MCF 10A (cell line): ENCODE measurements around the gene IER5L. TPM values are rescaled to one million over a fixed set of nuclear protein-coding genes. Genes with fewer than 3 reads are reported as not detected.

Experiments used
- BruUV-seq: library from RNA; stranded (reverse); fragments of 400-500 nt; replicated peaks from 2 replicates; lab custom pipeline; 2021; lab: Mats Ljungman, UMichigan
- CTCF ChIA-PET: fragments of 300-600 bp; sonication (Branson Sonifier 250); formaldehyde crosslinking; extraction: SDS; loops from one replicate; lab custom pipeline; 2021; ENCODE audit warnings: antibody characterized with exemption, inconsistent platforms; lab: Yijun Ruan, JAX
- POLR2A ChIA-PET: fragments of 300-600, 350-650 bp; sonication (Branson Sonifier 250); formaldehyde crosslinking; extraction: SDS; loops from one replicate; lab custom pipeline; 2020; ENCODE audit warnings: antibody characterized with exemption, inconsistent platforms; lab: Yijun Ruan, JAX
- DNase-seq: peaks from one replicate; pipeline ENCODE4 v3.0.0-alpha.2; 2018; ENCODE audit not compliant: unreplicated experiment
- H3K27ac Mint-ChIP-seq: one replicate; pipeline ENCODE4 v1.8.0; 2022; ENCODE audit warnings: mild to moderate bottlenecking, low read depth, mixed read lengths; ENCODE audit not compliant: unreplicated experiment
- H3K27me3 Mint-ChIP-seq: one replicate; pipeline ENCODE4 v1.8.0; 2022; ENCODE audit warnings: mixed read lengths; ENCODE audit not compliant: insufficient read depth, unreplicated experiment
- H3K36me3 Mint-ChIP-seq: one replicate; pipeline ENCODE4 v1.8.0; 2022; ENCODE audit warnings: mild to moderate bottlenecking, moderate library complexity, mixed read lengths; ENCODE audit not compliant: insufficient read depth, unreplicated experiment
- H3K4me1 Mint-ChIP-seq: one replicate; pipeline ENCODE4 v1.8.0; 2022; ENCODE audit warnings: mixed read lengths; ENCODE audit not compliant: insufficient read depth, unreplicated experiment
- H3K4me3 Mint-ChIP-seq: one replicate; pipeline ENCODE4 v1.8.0; 2022; ENCODE audit warnings: mild to moderate bottlenecking, moderate library complexity, mixed read lengths; ENCODE audit not compliant: unreplicated experiment
- H3K9me3 Mint-ChIP-seq: one replicate; pipeline ENCODE4 v1.8.0; 2022; ENCODE audit warnings: mixed read lengths; ENCODE audit not compliant: unreplicated experiment
- intact Hi-C: fragments of 100-400 bp; cut with micrococcal nuclease; formaldehyde crosslinking; loops from 2 replicates; pipeline ENCODE4 v1.14.1; 2022
- total RNA-seq: library from RNA; stranded (reverse); gene quantifications from 2 replicates; pipeline ENCODE4 v1.2.3, GENCODE V29; 2022
- TF ChIP-seq, protein P1 (sequence below): fragments of 200-600 bp; IDR thresholded peaks from one replicate; pipeline ENCODE4 v1.8.0; 2022; ENCODE audit warnings: antibody characterized with exemption, mild to moderate bottlenecking; ENCODE audit not compliant: unreplicated experiment

IER5L gene
- total RNA-seq, 1 experiment from 2014 or later: 13.4 TPM

GRCh38 chr9:129178568-129179382, 714 bp upstream of the IER5L start:
- peaks cover 6% of the 10 kb centered on the region for H3K36me3 Mint-ChIP-seq
- H3K4me1 Mint-ChIP-seq: no peaks in the 10 kb centered on the region
- H3K27me3 Mint-ChIP-seq: no peaks in the 10 kb centered on the region
- H3K9me3 Mint-ChIP-seq: no peaks in the 10 kb centered on the region
- ChIA-PET POLR2A (interaction anchor here (0.6 to 9.2 kb wide), 33 partner anchors 8 to 507 kb away, joined by 3 to 206 read pairs (median 4); partner anchors contain the start of gene NTMT1), CTCF (interaction anchor here (0.7 to 1.6 kb wide), 6 partner anchors 11 to 433 kb away, joined by 3 to 13 read pairs (median 5); partner anchors contain the start of gene SPOUT1)
- no TSS peak for BruUV-seq
- DNase-seq: no peak
- peak overlapping the region; percentile 89 for H3K4me3 Mint-ChIP-seq
- intact Hi-C loops: loop anchor here (5.0 kb wide), 1 partner anchor 234 kb away; no protein-coding TSS in a partner anchor
- H3K27ac Mint-ChIP-seq: no peak overlapping the region
- TF ChIP-seq, protein P1, sequence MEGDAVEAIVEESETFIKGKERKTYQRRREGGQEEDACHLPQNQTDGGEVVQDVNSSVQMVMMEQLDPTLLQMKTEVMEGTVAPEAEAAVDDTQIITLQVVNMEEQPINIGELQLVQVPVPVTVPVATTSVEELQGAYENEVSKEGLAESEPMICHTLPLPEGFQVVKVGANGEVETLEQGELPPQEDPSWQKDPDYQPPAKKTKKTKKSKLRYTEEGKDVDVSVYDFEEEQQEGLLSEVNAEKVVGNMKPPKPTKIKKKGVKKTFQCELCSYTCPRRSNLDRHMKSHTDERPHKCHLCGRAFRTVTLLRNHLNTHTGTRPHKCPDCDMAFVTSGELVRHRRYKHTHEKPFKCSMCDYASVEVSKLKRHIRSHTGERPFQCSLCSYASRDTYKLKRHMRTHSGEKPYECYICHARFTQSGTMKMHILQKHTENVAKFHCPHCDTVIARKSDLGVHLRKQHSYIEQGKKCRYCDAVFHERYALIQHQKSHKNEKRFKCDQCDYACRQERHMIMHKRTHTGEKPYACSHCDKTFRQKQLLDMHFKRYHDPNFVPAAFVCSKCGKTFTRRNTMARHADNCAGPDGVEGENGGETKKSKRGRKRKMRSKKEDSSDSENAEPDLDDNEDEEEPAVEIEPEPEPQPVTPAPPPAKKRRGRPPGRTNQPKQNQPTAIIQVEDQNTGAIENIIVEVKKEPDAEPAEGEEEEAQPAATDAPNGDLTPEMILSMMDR: no peak

DNA sequence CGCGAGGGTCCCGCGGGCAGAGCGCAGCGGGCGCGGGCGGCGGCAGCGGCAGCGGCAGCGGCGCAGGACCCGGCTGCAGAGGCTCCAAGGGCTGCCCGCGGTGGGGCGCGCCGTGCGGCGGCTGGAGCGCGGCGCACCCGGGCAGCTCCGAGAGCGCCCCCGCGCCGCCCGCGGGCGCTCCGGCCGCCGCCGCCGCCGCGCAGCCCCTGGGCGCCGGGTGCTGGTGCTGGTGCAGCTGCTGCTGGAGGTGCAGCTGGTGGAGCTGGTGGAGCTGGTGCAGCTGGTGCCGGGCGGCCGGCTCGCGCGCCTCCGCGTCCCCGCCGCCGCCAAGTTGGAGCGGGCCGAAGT, 644 bp downstream of the IER5L start:
- Mint-ChIP-seq H3K4me3 (peak overlapping the region; percentile 89), H3K27me3 (no peaks in the 10 kb centered on the region), H3K9me3 (no peaks in the 10 kb centered on the region), H3K36me3 (peaks cover 6% of the 10 kb centered on the region), H3K27ac (peak overlapping the region; percentile 51), H3K4me1 (no peaks in the 10 kb centered on the region)
- DNase-seq: no peak
- CTCF ChIA-PET: interaction anchor here (0.7 to 1.6 kb wide), 6 partner anchors 35 to 434 kb away, joined by 3 to 13 read pairs (median 6); no protein-coding TSS in a partner anchor
- TF ChIP-seq, protein P1: no peak
- BruUV-seq: no TSS peak
- intact Hi-C loops: loop anchor here (2.0 to 5.0 kb wide), 2 partner anchors 67 to 235 kb away; partner anchors contain the start of genes CRAT and PTPA
- POLR2A ChIA-PET: interaction anchor here (0.7 to 9.2 kb wide), 24 partner anchors 10 to 613 kb away, joined by 3 to 206 read pairs (median 4); partner anchors contain the start of genes C9orf50 and NTMT1

GRCh38 chr9:129176701-129177442, 1.2 kb downstream of the IER5L start:
- peaks cover 6% of the 10 kb centered on the region for H3K36me3 Mint-ChIP-seq
- H3K27ac Mint-ChIP-seq: peak overlapping the region; percentile 46
- peak; percentile 27 for DNase-seq

More at GRCh38 chr9:129176701-129177442, 1.2 kb downstream of the IER5L start:
- BruUV-seq: no TSS peak
- CTCF ChIA-PET: interaction anchor here (0.6 to 7.5 kb wide), 10 partner anchors 34 to 612 kb away, joined by 3 to 103 read pairs (median 5); no protein-coding TSS in a partner anchor
- POLR2A ChIA-PET: interaction anchor here (0.6 to 9.2 kb wide), 25 partner anchors 9 to 574 kb away, joined by 3 to 206 read pairs (median 6); partner anchors contain the start of genes C9orf50 and NTMT1
- TF ChIP-seq, protein P1: no peak
- intact Hi-C loops: loop anchor here (2.0 to 5.0 kb wide), 2 partner anchors 66 to 235 kb away; partner anchors contain the start of genes CRAT and PTPA
- Mint-ChIP-seq H3K9me3 (no peaks in the 10 kb centered on the region), H3K4me3 (peak overlapping the region; percentile 82), H3K27me3 (no peaks in the 10 kb centered on the region), H3K4me1 (no peaks in the 10 kb centered on the region)
